Measurements from ENCODE around the gene DYNC1LI1.

GRCh38 chr3:32502946-32503286 lies 67.7 kb downstream of the DYNC1LI1 start:
- TF ChIP-seq, protein P1, sequence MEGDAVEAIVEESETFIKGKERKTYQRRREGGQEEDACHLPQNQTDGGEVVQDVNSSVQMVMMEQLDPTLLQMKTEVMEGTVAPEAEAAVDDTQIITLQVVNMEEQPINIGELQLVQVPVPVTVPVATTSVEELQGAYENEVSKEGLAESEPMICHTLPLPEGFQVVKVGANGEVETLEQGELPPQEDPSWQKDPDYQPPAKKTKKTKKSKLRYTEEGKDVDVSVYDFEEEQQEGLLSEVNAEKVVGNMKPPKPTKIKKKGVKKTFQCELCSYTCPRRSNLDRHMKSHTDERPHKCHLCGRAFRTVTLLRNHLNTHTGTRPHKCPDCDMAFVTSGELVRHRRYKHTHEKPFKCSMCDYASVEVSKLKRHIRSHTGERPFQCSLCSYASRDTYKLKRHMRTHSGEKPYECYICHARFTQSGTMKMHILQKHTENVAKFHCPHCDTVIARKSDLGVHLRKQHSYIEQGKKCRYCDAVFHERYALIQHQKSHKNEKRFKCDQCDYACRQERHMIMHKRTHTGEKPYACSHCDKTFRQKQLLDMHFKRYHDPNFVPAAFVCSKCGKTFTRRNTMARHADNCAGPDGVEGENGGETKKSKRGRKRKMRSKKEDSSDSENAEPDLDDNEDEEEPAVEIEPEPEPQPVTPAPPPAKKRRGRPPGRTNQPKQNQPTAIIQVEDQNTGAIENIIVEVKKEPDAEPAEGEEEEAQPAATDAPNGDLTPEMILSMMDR (IDR thresholded peaks at IDR 0.05), result no peak
- no peak for TF ChIP-seq SMAD4 (CRISPR knock-in tag; IDR thresholded peaks at IDR 0.05)
- no peak for TF ChIP-seq ATF1 (CRISPR knock-in tag; IDR thresholded peaks at IDR 0.05)
- TF ChIP-seq NR2C2 (CRISPR knock-in tag; IDR thresholded peaks at IDR 0.05), result no peak
- no peak for TF ChIP-seq ATF6 (CRISPR knock-in tag; IDR thresholded peaks at IDR 0.05)
- no peak for TF ChIP-seq ZNF121 (CRISPR knock-in tag; IDR thresholded peaks at IDR 0.05)
- TF ChIP-seq, protein P2, sequence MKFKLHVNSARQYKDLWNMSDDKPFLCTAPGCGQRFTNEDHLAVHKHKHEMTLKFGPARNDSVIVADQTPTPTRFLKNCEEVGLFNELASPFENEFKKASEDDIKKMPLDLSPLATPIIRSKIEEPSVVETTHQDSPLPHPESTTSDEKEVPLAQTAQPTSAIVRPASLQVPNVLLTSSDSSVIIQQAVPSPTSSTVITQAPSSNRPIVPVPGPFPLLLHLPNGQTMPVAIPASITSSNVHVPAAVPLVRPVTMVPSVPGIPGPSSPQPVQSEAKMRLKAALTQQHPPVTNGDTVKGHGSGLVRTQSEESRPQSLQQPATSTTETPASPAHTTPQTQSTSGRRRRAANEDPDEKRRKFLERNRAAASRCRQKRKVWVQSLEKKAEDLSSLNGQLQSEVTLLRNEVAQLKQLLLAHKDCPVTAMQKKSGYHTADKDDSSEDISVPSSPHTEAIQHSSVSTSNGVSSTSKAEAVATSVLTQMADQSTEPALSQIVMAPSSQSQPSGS (CRISPR knock-in tag; IDR thresholded peaks at IDR 0.05; ENCODE audit: borderline replicate concordance, low read depth), result no peak
- TF ChIP-seq, protein P3, sequence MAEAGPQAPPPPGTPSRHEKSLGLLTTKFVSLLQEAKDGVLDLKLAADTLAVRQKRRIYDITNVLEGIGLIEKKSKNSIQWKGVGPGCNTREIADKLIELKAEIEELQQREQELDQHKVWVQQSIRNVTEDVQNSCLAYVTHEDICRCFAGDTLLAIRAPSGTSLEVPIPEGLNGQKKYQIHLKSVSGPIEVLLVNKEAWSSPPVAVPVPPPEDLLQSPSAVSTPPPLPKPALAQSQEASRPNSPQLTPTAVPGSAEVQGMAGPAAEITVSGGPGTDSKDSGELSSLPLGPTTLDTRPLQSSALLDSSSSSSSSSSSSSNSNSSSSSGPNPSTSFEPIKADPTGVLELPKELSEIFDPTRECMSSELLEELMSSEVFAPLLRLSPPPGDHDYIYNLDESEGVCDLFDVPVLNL (CRISPR knock-in tag; IDR thresholded peaks at IDR 0.05; ENCODE audit: borderline replicate concordance, low read depth), result no peak
- TF ChIP-seq KAT7 (CRISPR knock-in tag; IDR thresholded peaks at IDR 0.05; ENCODE audit: borderline replicate concordance), result no peak
- no peak for TF ChIP-seq NFYB (CRISPR knock-in tag; conservative IDR thresholded peaks at IDR 0.05; ENCODE audit: low read depth)
- no peak for TF ChIP-seq SP1 (CRISPR knock-in tag; conservative IDR thresholded peaks at IDR 0.05)
- TF ChIP-seq, protein P4, sequence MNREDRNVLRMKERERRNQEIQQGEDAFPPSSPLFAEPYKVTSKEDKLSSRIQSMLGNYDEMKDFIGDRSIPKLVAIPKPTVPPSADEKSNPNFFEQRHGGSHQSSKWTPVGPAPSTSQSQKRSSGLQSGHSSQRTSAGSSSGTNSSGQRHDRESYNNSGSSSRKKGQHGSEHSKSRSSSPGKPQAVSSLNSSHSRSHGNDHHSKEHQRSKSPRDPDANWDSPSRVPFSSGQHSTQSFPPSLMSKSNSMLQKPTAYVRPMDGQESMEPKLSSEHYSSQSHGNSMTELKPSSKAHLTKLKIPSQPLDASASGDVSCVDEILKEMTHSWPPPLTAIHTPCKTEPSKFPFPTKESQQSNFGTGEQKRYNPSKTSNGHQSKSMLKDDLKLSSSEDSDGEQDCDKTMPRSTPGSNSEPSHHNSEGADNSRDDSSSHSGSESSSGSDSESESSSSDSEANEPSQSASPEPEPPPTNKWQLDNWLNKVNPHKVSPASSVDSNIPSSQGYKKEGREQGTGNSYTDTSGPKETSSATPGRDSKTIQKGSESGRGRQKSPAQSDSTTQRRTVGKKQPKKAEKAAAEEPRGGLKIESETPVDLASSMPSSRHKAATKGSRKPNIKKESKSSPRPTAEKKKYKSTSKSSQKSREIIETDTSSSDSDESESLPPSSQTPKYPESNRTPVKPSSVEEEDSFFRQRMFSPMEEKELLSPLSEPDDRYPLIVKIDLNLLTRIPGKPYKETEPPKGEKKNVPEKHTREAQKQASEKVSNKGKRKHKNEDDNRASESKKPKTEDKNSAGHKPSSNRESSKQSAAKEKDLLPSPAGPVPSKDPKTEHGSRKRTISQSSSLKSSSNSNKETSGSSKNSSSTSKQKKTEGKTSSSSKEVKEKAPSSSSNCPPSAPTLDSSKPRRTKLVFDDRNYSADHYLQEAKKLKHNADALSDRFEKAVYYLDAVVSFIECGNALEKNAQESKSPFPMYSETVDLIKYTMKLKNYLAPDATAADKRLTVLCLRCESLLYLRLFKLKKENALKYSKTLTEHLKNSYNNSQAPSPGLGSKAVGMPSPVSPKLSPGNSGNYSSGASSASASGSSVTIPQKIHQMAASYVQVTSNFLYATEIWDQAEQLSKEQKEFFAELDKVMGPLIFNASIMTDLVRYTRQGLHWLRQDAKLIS (CRISPR knock-in tag; IDR thresholded peaks at IDR 0.05; ENCODE audit: borderline replicate concordance), result no peak

Data from WTC11 (cell line).